ENCODE measurements around the gene CHTOP. TPM values are rescaled to one million over a fixed set of nuclear protein-coding genes. Genes with fewer than 3 reads are reported as not detected.

CHTOP gene, protein sequence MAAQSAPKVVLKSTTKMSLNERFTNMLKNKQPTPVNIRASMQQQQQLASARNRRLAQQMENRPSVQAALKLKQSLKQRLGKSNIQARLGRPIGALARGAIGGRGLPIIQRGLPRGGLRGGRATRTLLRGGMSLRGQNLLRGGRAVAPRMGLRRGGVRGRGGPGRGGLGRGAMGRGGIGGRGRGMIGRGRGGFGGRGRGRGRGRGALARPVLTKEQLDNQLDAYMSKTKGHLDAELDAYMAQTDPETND
- total RNA-seq: 33.6 and 34.3 TPM in 2 replicates

DNA sequence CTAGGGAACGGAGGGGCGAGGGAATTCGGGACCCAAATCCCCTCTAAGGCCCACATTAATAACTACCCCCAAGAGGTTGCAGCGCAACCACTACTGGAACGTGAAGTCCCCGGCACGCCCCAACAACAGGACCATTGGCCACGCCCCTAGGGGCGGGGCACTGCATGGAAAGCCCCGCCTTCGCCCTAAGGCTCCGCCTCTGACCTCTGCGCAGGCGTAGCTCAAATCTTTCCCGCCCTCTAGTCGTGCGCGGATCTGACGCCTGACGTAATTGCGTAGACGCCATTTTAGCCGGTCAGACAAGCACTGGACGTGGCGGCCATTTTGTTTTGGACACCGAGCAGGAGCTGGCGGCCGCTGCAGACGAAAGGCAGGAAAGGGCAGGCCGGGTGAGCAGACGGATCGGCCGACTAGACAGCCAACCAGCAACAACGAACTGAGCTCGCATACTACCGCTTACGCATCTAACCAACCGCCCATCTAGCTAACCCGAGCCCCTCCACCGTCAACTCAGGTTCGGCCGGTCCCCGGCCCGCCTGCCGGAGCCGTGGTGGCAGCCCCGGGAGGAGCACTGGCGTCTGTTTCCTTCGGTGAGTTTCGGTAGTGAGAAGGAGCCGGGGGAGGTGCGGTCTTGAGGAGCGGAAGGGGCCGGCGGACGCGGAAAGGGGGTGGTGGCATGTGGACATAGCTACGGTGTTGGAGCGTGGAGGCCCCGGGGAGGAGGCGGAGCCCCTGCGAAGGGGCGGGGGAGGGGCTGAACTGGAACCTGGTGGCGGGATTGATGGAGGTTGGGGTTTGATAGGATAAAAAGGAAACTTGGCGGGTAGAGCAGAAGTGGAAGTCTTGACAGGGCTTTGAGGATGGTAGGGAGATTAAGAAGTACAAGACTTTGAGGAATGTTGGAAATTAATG is at the start of gene CHTOP:
Gene CHTOP (plus strand): TSS at position 313 of the 912 bp plus-strand sequence. CDS start 2,523 bp downstream, outside the sequence.

DNA sequence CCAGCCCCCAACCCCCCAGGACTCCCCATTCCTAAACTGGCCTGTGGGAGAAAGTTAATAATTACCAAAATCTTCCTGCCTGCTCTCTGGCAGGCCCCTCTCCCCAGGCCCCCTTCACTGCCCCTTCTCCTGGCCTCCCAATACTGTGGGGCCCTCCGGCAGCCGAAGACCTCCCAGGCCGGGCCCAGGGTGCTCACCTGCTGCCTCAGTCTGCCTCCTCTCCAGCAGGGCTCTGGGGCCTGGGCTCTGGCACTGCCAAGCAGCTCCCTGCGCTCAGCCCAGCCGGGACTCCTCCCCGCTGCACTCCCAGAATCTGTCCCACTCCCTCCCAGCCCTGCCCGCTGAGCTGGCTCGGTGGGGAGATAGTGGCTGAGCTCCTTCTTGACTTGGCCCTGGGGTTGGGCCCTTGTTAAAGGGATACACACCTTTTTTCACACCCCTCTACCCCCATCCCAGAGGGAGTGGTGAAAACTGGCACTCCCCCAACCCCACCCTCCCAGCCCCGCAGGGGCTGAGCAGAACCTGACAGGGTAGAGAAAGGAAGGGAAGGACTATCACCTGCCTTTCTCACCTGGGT is 21.0 kb upstream of the CHTOP start, which contains the start of gene S100A16:
Gene S100A16 (minus strand): TSS at position 383 of the 577 bp plus-strand sequence. CDS start 4,986 bp downstream, outside the sequence.

DNA sequence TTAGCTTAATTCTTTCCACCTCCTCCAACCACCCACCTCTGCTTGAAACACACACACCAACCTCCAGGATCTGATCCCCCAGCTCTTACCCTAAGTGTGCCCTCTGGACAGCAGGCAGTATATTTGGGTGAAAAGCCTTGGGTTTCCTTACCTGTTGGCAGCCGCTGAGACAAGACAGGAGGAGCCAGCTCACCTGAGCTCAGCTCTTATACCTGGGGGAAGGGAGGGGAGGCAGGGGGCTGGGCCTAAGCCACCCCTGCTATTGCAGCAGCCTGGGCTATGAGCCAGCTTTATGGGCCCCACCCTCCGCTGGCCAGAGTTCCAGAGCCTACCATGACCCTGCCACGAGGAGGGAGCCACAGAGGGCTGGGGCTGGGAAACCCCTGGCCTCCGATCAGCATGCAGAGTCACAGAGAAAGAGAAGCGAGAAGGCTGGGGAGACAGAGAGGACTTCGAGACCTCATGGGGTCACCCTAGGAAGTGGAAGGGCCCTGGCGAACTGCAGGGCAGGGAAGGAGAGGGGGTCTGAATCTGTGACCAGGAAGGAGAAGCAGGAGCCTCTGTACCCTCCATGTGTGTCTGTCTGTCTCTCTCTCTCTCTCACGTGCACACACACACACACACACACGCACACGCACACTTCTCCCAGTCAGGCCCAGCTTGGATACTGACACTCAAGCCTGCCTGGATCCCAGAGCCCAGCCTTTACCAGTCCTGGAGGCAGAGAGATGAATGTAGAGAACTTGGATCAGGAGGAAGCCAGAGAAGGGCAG is 17.5 kb upstream of the CHTOP start, which contains the start of gene S100A14:
Gene S100A14 (minus strand): TSS at position 182 of the 773 bp plus-strand sequence. CDS start 467 bp downstream, outside the sequence.

DNA sequence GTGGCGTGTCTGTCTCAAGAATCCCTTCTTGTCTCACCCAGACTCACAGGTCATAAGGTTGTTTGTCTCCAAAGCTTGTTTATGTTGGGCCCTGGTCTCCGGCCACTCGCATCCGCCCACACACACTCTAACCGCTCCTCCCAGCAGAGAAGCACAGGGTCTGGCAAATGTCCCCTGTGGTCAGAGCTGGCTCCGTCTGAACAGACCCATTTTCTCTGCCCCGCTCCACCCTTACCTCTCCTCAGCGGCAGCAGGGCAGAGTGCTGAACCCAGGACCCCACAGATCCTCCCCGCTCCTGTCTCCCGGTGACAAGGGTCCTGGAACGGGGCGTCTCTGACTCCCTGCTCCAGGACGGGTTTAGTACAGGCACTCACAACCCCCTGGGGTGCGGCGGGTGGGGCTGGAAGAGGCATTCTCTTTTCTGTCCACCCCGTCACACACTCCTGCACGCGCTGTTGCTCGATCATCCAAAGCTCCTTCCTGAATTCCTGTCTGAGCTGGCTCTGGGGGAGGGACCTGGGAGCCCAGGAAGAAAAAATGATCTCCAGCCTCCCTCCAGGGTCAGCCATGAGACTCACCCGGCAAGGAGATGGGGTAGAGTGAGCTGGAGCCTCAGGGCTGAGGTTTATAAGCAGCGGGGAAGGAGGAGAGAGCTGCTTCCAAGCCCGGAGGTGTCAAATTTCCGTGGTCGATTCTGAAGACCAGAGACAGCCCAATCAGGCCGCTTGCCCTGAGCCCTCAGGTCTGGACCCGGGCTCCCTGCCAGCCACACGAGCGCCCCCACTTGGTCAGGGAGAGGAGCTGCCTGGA is 6.8 kb upstream of the CHTOP start, which contains the start of gene S100A13:
Gene S100A13 (minus strand): TSS at position 602 of the 811 bp plus-strand sequence. CDS start 1,033 bp downstream, outside the sequence.

DNA sequence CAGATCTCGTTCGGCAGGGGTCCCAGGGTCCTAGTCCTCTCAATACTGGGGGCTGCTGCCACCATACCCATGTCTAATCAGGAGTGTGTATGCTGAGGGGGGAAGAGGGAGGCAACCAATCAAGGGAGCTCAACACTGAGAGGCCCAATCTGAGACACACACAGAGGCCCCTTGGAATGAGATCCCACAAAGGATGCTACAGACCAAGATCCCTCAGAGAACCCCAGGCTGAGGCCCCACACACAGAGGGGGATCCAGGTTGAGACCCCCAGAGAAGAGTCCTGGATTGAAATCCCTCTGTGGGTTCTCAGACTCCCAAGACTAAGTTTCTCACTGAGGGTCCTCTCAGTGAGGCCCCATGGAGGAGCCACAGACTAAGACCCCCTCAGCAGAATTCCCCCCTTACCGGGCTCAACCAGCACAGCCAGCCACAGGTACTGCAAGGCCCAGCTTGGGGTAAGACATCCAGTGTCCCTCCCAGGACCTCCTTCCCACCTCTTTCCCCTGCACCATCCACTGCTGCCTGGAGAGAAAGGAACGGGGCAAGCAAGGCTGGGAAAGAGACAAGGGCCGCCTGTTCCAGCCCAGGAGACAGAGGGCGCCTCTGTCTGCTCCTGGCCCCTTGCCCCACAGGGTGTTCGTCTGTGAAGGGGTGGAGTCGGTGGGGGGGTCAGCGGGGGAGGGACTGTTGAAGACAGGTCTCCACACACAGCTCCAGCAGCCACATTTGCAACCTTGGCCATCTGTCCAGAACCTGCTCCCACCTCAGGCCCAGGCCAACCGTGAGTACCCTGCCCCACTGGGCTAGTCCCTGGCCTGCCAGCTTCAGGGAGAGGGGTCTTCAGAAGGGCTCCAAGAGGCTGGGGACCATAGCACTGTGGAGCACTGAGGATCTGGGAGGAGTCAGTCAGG is 5.9 kb upstream of the CHTOP start, which contains the start of gene S100A1:
Gene S100A1 (plus strand): TSS at position 720 of the 912 bp plus-strand sequence. CDS start 2,088 bp downstream, outside the sequence.

DNA sequence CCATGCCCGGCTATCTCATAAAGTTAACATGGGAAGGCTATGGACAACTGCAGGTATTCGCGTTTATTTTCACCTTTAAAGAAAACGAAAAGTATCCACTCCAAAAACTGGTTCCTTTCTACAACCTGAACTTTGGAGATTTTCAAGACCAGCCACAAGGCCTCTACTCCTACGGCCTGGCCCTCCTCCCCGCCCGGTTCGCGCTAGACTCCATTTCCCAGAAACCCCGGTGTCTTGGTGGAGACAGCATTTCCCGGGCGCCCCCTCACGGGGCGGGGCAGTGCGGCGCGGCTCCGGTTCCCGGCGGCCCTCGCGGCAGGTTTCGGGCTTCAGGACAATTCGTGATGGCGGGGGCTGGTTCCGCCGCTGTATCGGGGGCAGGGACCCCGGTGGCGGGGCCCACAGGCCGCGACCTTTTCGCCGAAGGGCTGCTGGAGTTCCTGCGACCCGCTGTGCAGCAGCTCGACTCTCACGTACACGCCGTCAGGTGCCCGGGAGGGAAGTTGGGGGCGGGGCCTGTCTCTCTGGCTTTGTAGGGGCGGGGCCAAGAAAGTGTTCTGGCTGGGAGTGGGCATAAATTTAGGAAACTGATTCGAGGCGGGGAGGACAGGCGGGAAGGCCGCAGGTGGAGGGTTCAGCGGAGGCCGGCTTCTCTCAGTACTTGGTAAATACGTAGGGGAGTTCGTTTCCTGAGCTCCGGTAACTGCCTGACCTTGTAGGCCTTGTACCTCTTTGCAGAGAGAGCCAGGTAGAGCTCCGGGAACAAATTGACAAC is 24.7 kb downstream of the CHTOP start, which contains the start of gene SNAPIN:
Gene SNAPIN (plus strand): TSS at position 304 of the 775 bp plus-strand sequence. CDS start 41 bp downstream, at position 345.

DNA sequence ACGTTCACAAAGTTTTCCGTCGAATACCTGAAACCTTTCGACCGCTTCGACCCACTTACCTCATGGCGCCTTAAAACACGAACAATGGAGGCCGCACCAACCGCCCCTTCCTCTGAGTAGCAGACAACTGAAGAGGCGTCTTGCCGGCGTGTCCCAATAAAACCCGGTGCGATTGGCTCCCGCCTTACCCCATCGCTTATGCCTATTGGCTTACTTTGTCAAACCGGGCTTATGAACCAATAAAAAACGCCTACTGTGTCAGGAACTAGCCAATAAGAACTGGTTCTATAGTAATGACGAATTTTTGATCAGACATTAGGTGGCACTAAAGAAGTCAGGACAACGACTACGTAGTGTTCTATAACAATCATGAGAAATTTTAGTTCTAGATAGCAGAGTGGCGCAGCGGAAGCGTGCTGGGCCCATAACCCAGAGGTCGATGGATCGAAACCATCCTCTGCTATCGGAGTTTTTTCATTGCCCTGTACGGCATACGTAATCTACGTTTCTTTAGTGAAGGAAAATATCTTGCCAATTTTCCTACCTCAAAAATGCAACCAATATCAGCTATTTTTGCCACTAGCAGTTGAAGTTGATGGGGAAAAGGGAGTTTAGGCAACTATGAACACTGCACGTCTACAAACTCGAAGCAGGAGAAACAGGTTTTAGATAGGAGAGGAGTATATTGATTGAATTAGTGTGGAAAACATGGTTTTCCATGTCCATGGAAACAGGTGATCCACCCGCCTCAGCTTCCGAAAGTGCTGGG is 37.2 kb downstream of the CHTOP start, which contains the start of gene ILF2:
Gene ILF2 (minus strand): TSS at position 135 of the 769 bp plus-strand sequence. CDS start 71 bp downstream, at position 64.

DNA sequence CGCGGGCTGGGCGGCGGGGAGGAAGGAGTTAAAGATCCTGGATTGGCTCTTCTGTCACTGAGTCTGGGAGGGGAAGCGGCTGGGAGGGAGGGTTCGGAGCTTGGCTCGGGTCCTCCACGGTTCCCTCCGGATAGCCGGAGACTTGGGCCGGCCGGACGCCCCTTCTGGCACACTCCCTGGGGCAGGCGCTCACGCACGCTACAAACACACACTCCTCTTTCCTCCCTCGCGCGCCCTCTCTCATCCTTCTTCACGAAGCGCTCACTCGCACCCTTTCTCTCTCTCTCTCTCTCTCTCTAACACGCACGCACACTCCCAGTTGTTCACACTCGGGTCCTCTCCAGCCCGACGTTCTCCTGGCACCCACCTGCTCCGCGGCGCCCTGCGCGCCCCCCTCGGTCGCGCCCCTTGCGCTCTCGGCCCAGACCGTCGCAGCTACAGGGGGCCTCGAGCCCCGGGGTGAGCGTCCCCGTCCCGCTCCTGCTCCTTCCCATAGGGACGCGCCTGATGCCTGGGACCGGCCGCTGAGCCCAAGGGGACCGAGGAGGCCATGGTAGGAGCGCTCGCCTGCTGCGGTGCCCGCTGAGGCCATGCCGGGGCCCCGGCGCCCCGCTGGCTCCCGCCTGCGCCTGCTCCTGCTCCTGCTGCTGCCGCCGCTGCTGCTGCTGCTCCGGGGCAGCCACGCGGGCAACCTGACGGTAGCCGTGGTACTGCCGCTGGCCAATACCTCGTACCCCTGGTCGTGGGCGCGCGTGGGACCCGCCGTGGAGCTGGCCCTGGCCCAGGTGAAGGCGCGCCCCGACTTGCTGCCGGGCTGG is 44.9 kb downstream of the CHTOP start, which contains the start of gene NPR1:
Gene NPR1 (plus strand): TSS at position 170 of the 818 bp plus-strand sequence. CDS start 421 bp downstream, at position 591.

Other genes with a start within 250 kb of the CHTOP start
- not detected in 2 replicates for gene S100A8, start 243.0 kb upstream of the CHTOP start, total RNA-seq
- gene S100A7A, start 217.5 kb upstream of the CHTOP start, total RNA-seq: not detected in 2 replicates
- not detected in 2 replicates for gene S100A7, start 173.4 kb upstream of the CHTOP start, total RNA-seq
- 1,072 and 1,519 TPM in 2 replicates for gene S100A6, start 98.1 kb upstream of the CHTOP start, total RNA-seq
- gene S100A5, start 93.1 kb upstream of the CHTOP start, total RNA-seq: 0.66 TPM in 1 of 2 replicates, not detected in the other
- gene S100A4, start 88.3 kb upstream of the CHTOP start, total RNA-seq: 31.4 and 82.6 TPM in 2 replicates
- 2.2 and 3.3 TPM in 2 replicates for gene S100A3, start 84.8 kb upstream of the CHTOP start, total RNA-seq
- 1.00 and 2.4 TPM in 2 replicates for gene S100A2, start 68.2 kb upstream of the CHTOP start, total RNA-seq
- gene S100A16, start 20.9 kb upstream of the CHTOP start, total RNA-seq: 242 and 566 TPM in 2 replicates
- 0.22 TPM in 1 of 2 replicates, not detected in the other for gene S100A14, start 17.7 kb upstream of the CHTOP start, total RNA-seq
- gene S100A13, start 6.6 kb upstream of the CHTOP start, total RNA-seq: 152 and 193 TPM in 2 replicates
- not detected in 2 replicates for gene S100A1, start 5.6 kb upstream of the CHTOP start, total RNA-seq
- 58.0 and 58.9 TPM in 2 replicates for gene SNAPIN, start 24.6 kb downstream of the CHTOP start, total RNA-seq
- gene ILF2, start 36.9 kb downstream of the CHTOP start, total RNA-seq: 201 and 320 TPM in 2 replicates
- 1.1 and 4.1 TPM in 2 replicates for gene NPR1, start 44.6 kb downstream of the CHTOP start, total RNA-seq
- 35.7 and 43.2 TPM in 2 replicates for gene INTS3, start 94.0 kb downstream of the CHTOP start, total RNA-seq
- 6.6 and 13.0 TPM in 2 replicates for gene SLC27A3, start 141.3 kb downstream of the CHTOP start, total RNA-seq